ENCODE results near the gene MYO16.
"Not testable (repeated sequence)": the region's sequence is repeated elsewhere in the genome, so short reads cannot be mapped to it uniquely, and the experiment has no call there.

The MYO16 gene

DNA sequence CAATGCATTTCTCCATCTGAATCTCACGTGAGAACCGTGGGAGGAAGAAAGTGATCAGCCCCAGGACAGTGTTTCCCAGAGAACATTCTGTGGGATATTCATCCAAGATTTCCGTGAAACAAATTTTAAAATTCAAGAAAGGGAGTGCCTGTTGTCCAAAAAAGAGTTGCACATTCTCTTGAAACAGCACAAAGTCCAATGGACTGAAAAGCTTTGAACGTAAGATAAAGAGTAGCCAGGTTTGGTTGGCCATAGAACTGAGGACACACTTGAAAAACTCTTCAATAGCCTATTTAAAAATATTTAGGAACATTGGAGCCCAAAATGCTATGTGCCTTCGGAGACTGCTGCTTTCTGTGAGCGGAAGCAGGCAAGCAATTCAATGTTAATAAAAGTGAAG, 353.9 kb downstream of the MYO16 start:
- DNase-seq (ENCODE audit: low read depth): no peak

DNA sequence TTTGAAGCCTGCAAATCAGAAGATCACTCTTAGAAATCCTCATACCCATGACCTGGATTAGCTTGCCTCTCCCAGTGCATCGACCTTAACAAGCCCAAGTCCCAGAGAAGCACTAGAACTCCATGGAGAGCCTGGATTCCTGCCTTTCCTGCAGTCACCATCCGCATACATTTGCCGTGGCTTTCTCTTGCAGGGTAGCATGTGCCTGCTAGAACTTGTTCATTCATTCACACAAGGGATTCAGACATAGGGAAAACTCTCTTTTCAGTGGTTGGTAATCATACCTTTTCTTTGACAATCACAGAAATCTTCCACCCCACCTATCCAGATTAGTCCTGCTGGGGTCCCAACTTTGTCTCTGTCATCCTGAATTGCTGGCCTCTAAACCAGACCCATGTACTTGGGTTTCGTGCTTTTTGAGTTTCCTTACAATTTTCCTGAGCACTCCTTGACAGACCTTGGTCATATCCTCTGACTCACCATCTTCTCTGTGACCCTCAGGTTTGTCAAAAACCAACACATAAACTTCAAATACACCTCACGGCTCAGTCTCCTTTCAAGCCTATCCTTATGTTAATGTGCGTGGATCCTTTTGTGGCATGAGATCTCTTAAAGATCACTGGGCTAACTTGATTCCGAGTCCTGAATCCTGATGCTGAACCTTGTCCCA, 355.0 kb downstream of the MYO16 start:
- DNase-seq (ENCODE audit: low read depth): no peak

DNA sequence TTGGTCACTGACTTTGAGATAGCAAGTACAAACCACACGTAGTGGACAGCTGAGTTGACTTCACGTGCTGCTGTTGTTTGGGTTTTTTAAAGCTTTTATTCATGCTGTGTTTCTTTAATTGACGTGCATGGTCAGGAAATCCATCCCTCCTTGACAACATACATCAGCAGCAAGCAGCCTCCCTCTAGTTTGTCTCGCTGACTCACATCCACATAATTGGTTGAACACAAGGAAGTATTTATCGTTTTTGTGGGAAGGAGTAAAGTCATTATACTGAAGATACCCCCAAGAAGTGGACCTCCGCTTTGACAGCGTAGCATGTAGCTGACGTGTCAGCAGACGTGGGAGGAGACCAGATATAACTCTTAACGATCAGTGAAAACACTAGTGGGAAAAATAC, 355.8 kb downstream of the MYO16 start:
- DNase-seq (ENCODE audit: low read depth): no peak

DNA sequence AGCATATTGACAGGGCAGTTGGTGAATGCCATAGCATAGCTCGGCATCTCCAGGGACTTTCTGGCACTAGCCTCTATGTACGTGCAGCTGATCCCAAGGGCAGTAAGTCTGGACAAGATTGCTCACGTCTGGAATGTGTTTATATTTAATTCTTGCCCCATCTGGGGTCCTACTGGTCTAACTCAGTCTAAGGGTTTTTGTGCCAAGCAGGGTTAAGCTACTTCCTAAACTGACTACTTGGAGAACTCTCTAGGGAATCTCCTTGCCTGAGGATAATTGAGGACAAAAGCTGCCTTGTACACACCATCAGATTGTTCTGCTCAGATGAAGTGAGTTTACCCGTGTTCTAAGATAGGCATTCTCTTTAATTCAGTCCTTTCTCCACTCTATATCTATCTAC, 358.1 kb downstream of the MYO16 start:
- DNase-seq (ENCODE audit: low read depth): no peak

DNA sequence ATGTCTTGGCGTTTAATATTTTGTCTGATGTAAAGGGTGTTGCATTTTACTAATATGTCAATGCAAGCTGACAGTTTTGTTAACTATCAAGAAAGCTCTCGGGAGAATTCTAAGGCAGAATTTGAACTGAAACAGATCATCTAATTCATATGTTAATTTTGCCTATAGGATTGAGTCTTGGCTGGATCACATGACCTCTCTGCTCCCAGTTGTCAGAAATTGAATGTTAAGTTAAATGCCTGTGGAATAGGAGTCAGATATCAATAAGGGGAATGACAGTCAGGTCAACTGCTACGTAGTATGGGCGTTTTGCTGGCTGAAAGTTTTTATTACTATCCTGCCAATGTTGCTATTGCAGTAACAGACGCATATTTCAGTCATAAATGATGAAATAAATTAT, 358.5 kb downstream of the MYO16 start:
- no peak for DNase-seq (ENCODE audit: low read depth)

DNA sequence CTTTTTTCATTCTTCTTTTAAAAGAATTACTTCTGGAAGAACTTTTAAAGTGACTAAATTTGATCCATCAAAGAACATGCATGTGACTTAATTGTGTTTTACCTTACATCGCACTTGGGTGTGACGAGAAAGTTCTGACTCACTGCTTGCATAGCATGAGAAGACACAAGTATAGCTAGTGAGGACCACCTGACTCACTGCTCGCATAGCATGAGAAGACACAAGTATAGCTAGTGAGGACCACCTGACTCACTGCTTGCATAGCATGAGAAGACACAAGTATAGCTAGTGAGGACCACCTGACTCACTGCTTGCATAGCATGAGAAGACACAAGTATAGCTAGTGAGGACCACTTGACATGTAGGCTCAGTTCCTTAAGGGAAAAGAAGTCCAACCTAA, 362.0 kb downstream of the MYO16 start:
- DNase-seq (ENCODE audit: low read depth): not testable (repeated sequence)

DNA sequence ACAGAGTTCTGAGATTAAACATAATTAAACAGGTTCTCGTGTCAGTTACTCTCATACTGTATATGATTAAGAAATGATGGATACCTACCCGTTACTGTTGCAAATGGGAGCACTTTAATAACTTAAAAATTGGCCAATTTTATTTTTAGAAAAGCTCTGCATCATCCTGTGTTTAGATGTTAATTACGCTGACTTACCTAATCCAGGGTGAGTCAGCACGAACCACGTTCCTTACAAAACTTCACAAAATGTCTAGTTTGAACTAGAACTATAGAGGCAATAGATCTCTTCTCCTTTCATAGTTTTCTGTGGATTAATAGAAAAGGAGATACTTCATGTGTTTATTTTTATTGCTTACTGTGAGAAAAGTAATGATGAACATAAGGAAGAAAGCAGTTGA, 363.9 kb downstream of the MYO16 start:
- DNase-seq (ENCODE audit: low read depth): no peak

DNA sequence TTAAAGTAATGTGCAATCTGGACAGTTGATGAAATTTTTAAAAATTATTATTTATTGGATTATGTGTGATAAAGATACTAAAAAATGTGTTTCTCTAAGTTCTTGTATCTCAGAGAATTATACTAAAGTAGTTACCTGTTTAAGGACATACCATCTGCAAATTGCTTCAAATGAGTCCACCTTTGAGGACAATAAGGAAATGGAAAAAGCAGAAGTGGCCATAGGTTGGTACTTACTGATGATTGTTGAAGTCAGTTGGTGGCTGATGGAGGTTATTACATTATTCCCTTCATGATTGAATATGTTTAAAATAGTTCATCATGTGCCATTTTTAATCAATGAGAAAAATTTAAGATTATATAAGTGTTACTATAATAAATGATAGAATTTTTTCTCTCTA, 367.0 kb downstream of the MYO16 start:
- DNase-seq (ENCODE audit: low read depth): no peak

DNA sequence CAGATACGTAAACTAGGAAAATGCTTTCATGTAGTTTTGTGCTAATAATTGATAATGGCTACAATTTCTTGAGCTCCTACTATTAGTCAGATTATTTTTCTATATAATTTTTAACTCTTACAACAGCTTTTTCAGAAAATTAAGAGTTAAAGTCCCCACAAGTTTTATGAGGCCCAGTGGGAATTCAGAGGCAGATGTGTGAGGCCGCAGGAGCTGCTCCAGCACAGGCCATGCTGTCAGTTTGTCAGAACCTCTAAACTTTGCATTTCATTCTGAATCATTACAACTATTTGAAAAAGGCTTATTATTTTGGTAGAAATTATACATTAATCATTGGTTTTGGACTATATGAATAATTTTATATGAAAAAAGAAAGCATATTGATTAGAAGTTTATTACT, 370.8 kb downstream of the MYO16 start:
- no peak for DNase-seq (ENCODE audit: low read depth)

DNA sequence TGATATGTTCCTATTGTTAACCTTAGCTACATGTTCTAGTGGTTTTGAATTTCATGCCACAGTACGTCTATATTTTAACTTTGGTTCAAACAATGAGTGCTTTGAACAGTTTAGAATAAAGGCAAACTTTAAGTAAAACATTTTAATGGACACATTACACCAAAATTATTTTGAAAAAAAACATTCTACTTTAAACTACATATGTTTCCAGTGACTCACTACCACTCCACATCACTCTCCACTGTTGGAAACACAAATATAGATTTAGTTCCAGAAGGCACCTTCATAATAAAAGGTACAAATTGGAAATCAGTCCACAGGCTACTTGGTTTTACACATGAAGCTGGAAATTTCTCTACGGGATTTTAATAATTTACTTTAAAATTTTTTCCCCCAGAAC, 373.5 kb downstream of the MYO16 start:
- no peak for DNase-seq (ENCODE audit: low read depth)

DNA sequence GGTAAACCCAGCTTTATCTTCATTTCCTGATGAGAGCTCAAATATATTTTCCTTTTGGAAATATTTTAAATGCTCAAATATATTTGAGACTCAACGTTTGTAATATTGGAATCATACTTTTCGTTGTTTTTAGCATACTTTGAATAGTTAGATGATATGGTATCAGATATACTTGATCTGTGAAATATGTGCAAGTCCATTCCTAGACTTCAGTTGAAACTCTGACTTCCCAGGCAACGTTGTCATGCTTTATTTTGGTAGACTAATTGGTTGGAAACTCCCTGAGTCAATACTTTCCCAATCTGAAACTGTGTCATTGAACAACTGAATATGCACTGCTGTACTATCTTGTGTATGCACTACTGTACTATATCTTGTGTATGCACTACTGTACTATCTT, 378.5 kb downstream of the MYO16 start:
- no peak for DNase-seq (ENCODE audit: low read depth)

DNA sequence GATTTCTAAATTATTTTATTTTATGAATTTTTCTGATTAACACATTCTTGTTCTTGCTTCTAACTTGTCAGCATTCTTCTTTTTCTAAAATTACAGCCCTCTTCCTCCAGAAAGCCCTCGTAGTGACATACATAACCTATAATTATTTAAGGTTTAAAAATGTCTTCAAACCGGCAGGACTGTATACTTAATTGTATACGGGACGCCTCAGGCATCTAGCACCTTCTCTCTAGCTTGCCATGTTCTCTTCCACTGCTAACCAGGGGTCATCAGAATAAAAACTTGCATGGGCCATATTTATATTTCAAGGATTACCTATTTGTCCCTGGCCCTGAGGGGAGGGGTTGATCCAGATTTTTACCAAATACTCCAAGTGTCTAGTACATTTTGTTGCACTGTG, 380.3 kb downstream of the MYO16 start:
- no peak for DNase-seq (ENCODE audit: low read depth)

DNA sequence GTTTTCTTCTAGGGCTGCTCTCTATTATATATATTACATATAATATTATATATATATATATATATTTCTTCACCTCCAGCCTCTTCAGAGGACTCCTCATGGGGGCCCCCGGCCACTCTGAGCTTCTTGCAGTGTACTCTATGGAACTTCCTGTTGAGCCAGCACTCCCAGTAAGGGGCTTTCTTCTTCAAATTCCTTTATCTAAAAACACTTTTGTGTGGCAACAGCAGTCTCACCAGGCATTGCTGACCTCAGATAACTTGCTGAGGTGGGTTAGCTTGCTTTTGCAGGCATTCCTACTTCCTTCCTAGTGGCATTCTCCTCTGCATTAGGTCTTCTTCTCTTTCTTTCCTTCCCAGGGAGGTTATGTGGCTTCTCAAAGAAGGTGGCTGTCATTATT, 381.5 kb downstream of the MYO16 start:
- DNase-seq (ENCODE audit: low read depth): no peak

DNA sequence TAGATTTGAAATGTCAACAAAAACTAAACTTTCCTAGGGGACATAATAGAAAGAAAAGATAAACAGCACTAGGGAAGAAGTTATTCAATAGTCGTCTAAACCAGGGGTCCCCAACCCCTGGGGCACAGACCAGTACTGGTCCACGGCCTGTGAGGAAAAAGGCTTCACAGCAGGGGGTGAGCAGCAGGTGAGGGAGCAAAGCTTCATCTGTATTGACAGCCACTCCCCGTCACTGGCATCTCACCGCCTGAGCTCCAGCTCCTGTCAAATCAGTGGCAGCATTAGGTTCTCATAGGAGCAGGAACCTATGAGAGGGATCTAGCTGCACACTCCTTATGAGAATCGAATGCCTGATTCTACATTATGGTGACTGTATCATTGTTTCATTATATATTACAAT, 382.7 kb downstream of the MYO16 start:
- no peak for DNase-seq (ENCODE audit: low read depth)

DNA sequence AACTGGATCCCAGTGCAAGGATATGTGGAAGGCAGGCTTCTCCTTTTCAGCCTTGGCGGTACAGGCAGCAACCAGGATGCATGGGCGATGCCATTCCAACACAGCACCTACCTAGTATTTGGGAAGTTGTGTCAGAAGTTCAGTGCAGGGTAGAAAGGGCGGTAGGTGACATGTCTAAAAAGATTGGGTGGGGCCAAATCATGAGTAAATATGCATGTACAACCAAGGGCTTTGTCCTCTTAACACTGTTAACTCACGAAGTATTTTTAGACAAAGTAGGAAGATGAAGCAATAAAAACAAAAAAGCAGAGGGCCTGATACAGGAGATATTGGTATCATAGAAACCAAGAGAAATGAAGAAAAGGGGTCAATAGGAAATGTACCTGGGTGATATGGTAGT, 392.1 kb downstream of the MYO16 start:
- no peak for DNase-seq (ENCODE audit: low read depth)

DNA sequence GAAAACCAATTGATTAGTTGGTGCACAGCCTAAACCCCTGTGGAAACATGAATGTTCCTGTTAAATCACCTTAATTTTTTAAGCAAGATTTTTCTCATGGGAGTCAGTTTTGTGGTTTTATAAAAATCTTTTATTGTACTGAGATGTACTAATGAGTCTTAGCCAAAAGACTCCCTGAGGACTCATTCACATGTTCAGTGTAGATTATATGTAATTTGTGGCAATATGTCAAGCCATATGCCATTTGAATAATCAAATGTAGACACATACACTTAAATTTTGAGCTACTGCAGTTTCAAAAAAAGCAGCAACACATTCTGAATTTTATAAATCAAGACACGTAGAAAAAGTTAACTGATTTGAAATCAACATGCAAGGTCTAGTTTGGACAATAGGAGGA, 395.2 kb downstream of the MYO16 start:
- DNase-seq (ENCODE audit: low read depth): no peak

DNA sequence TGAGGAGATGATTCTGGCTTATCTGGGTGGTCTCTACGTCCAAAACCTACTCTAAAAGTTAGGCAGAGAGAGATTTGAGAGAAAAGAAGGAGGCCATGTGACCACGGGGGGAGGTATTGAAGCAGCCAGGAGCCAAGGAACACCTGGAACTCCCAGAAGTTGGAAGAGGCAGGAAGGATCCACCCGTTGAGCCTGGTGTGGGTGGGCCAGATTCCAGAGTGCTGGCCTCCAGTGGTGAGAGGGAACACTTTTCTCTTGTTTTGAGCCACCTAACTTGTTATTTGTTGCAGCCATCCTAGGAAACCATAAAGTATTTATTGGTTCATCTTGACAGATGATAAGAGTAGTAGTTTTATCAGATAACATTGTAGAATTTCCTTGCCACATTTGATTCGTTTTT, 396.9 kb downstream of the MYO16 start:
- no peak for DNase-seq (ENCODE audit: low read depth)

DNA sequence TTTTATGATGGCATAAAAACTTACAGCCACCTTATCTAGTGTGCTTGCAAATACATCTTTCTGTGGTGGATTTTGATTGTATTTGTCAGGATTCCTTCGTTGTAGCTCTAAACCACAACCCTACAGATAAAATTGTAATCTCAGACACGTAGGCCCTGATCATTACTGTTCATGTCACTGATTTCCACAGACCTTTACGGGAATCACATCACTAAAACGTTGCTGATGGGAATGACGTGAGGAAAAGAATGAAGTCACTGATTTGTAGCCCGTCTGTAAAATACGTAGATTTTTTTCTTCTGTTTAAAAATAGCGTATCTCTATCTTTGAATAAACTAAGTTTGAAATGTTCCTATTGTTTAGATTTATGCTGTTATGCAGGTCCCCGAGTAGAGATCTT, 399.2 kb downstream of the MYO16 start:
- DNase-seq (ENCODE audit: low read depth): no peak

DNA sequence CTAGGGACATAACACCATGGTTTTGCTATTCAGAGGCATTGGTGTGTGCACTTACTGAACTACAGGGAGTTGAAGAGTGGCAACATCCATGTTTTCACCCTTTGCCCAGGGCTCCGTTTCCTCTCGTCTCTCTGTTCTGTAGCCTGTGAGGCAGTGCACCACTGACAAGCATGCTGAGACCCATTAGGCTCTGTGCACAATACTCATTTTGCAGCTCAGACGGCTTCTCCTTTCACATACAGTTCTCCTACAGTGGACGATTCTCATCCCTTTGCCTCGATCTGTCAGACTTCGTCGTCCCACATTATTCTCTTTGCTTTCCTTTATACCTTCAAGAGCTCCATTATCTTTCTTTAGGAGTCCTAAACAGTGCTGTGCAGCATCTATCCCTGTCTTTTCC, 403.7 kb downstream of the MYO16 start:
- DNase-seq (ENCODE audit: low read depth): no peak

DNA sequence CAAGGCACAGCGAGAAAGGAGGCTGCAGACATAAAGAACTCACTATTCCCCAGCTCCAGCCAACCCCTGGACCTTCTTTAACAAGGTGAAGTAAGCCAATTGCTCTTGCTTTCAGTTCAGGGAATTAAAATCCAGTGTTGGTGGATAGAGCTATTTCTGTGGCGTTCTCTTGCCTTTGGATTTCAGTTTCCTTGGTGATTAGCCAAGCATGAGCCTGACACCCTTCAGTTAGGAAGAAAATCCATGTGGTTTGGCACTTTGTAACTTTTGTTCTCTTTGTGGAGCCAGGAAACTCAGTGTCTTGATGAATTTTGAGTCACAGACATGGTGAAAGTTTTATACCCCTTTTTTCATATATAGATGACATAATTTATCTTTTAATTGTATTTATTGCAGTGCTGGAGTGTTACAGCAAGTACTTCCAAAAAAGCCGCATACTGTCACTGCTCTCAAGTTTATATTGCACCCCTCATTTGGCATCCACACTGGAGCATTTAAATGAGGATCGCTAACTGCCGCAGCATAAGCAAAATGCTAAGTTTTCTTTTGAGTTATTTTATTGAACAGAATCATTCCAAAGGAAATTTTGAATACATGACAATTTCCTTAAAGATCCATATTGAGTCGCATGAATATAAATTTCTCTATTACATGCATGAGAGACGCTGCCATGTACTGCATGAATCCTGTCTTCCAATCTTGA, 406.8 kb downstream of the MYO16 start:
- no peak for DNase-seq (ENCODE audit: low read depth)

DNA sequence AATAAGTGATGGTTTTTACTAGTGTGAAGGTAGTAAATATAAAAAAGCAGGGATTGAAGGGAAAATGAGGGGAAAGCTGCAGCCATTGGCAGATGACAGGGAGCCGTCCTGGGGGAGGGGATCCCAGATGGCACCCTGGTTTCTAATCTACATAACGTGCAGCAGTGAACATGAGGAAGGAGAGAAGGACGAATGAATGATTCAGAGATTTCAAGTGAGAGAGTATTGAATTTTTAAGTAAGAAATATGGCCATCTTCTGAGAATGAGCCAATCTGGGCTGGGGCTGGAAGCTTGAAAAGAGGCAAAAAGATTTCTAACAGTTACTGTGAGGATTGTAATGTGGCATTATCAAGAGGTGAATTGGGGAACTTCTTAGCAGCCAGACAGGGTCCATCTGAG, 414.2 kb downstream of the MYO16 start:
- no peak for DNase-seq (ENCODE audit: low read depth)

DNA sequence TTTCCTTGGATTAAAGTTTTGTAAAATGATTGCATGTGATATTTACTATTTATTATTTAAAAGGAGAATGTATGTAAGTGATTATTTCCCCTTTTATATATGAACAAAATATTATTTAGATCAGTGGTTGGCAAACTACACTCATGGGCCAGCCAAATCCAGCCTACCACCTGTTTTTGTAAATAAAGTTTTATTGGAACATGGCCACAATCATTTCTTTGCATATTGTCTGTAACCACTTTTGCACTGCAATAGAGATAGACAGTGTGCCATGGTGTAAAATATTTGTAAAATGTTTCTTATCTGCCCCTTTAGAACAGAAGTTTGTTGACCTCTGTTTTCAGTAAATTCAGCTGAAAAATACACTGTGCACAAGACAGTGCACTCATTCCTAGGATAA, 426.4 kb downstream of the MYO16 start:
- no peak for DNase-seq (ENCODE audit: low read depth)

DNA sequence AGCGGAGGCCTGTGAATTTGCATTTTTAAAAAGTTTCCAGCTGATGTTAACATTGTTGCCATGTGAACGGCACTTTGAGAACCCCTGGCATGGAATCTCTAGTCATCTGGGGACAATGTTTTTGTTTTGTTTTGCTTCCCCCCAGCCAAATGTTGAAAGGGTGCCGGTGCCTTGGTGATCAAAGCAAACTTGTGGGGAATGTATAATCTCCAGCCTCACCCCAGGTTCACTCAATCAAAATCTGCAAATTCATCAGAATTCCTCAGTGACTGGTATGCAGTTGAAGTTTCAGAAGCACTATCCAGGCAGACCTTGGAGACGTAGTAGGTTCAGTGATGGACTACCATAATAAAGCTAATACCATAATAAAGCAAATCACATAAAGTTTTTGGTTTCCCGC, 428.7 kb downstream of the MYO16 start:
- no peak for DNase-seq (ENCODE audit: low read depth)

DNA sequence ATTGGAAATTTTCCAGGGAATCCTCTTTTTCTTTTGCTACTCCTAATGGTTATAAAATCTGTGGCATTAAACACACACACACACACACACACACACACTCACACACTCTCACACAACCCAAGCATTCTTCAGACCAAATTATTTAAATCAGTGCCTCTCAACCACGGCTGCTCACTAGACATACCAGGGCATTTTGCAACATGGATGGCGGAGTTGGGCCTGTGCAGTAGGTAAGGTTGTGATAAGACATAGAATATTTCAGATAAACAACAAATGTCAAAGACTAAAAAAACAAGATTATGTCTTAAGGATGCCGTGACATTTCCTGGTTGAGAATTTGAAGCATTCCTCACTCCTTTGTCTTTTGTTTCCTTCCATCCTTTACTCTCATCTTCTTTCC, 443.1 kb downstream of the MYO16 start:
- no peak for DNase-seq (ENCODE audit: low read depth)

Measured in stimulated activated CD8-positive, alpha-beta memory T cell treated with anti-CD3 and anti-CD28 coated beads, Interleukin-4, amount 100 ng/mL, for 24 hours (primary cell).